Lower leg skin (tissue), 4 donors: Measurements from ENCODE around the gene UFD1. TPM values are rescaled to one million over a fixed set of nuclear protein-coding genes. Genes with fewer than 3 reads are reported as not detected.

Experiments used
- DNase-seq, 2 donors: peaks; one replicate each; pipeline ENCODE4 v3.0.0-alpha.2; 2019; ENCODE audit warnings: low spot score in 2 of 2
- H3K4me3 ChIP-seq: fragments of 200-600 bp; sonication (generic); 2 replicates; pipeline ENCODE4 v1.5.1; 2017; ENCODE audit warnings: mild to moderate bottlenecking, low read depth; ENCODE audit not compliant: poor library complexity, severe bottlenecking
- POLR2A ChIP-seq, 2 donors: fragments of 450-650 bp; IDR thresholded peaks; one replicate each; pipeline ENCODE4 v1.6.1; 2016 to 2017; ENCODE audit warnings: antibody characterized with exemption in 2 of 2, mild to moderate bottlenecking in 1 of 2, moderate library complexity in 1 of 2
- WGBS, 2 donors: methylation state at CpG; one replicate each; pipeline ENCODE4 v1.1.5; 2018; 5-methylcytosine and 5-hydroxymethylcytosine counted together
- intact Hi-C: fragments of 100-400 bp; cut with DNase I; formaldehyde crosslinking; loops from one replicate; pipeline ENCODE4 v1.15.0; 2023; ENCODE audit warnings: low total_unique reads
- total RNA-seq, 4 donors: library from RNA; depleted of rRNA; stranded (reverse); fragments of >200 nt; gene quantifications; one replicate each; pipeline ENCODE4 v1.1.0, GENCODE V29; 2016
- TF ChIP-seq, protein P1 (sequence below), 3 donors: fragments of 450-650 bp; IDR thresholded peaks; one replicate each; pipeline ENCODE4 v1.5.1; 2016; ENCODE audit warnings: antibody characterized with exemption in 3 of 3, mild to moderate bottlenecking in 3 of 3, moderate library complexity in 2 of 3

Gene UFD1
- total RNA-seq, 4 donors from 2014 or later: 21.9 to 40.9 (median 34.5) TPM

DNA sequence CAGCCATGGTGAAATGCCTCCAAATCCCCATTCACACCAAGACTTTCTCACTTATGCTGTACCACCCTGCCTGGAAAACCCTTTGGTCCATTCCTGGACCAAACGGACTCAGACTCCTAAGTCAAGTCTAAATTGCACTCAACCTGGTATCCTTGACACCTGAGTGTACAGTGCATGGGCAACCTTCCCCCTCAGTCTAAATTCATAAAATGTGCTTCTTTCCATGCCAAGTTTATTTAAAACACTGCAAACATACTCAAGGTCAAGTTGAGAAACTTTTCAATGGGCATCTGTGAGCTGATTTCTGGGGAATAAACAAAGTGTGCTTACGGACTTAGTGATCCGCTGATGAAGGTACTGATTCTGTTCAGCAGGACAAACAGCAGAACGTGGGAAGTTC, 73.9 kb downstream of the UFD1 start:
- TF ChIP-seq, protein P1, sequence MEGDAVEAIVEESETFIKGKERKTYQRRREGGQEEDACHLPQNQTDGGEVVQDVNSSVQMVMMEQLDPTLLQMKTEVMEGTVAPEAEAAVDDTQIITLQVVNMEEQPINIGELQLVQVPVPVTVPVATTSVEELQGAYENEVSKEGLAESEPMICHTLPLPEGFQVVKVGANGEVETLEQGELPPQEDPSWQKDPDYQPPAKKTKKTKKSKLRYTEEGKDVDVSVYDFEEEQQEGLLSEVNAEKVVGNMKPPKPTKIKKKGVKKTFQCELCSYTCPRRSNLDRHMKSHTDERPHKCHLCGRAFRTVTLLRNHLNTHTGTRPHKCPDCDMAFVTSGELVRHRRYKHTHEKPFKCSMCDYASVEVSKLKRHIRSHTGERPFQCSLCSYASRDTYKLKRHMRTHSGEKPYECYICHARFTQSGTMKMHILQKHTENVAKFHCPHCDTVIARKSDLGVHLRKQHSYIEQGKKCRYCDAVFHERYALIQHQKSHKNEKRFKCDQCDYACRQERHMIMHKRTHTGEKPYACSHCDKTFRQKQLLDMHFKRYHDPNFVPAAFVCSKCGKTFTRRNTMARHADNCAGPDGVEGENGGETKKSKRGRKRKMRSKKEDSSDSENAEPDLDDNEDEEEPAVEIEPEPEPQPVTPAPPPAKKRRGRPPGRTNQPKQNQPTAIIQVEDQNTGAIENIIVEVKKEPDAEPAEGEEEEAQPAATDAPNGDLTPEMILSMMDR (IDR thresholded peaks at IDR 0.05): no peak
- TF ChIP-seq POLR2A (IDR thresholded peaks at IDR 0.05): no peak
- DNase-seq: no peak
- intact Hi-C loops: no loop called here
- WGBS, 2 donors: 94 to 97% methylated on average over 4 of the region's 4 CpGs
- no peak overlapping the region for H3K4me3 ChIP-seq

DNA sequence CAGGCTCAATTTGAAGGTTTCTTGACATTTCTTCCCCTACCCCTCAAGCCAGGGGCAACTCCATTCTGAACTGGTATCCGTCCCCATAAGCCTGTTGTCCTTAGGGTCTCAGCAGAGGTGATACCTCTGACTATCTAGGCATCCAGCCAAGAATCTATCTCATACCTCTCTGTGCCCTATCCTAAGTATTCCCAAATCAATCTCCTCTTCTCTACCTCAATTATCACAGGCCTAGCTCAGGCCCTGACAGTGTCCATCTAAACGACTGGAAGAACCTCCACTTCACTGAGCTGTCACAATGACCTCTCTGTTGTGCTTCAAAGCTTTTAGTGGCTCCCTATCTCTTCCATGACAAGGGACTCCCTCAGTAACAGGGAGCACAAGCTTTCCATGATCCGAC, 74.3 kb downstream of the UFD1 start:
- H3K4me3 ChIP-seq: no peak overlapping the region
- intact Hi-C loops: no loop called here
- DNase-seq: no peak
- TF ChIP-seq, protein P1 (IDR thresholded peaks at IDR 0.05): no peak
- no peak for TF ChIP-seq POLR2A (IDR thresholded peaks at IDR 0.05)
- WGBS, 2 donors: 94 to 95% methylated on average over 3 of the region's 3 CpGs

GRCh38 chr22:19402642-19403191, 76.3 kb downstream of the UFD1 start:
- intact Hi-C loops: no loop called here
- DNase-seq: no peak
- TF ChIP-seq POLR2A (IDR thresholded peaks at IDR 0.05): no peak
- TF ChIP-seq, protein P1 (IDR thresholded peaks at IDR 0.05): no peak
- no peak overlapping the region for H3K4me3 ChIP-seq
- 97 to 98% methylated on average over 4 of the region's 4 CpGs for WGBS, 2 donors

DNA sequence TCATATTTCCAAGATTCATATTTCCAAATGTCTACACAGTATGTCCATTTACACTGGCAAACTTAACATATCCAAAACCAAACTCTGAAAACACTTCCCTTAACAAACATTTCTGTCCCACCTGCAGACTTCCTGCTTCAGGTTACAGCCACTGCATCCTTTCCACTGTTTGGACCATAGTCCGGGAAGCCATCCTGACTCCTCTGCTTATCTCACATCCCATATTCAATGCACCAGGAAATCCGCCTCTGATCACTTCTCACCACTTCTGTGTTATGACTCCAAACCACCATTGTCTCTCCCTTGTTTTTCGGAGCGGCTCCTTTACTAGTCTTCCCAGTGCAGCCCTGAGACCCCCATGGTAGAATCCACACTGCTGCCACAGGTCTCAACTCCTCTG, 77.5 kb downstream of the UFD1 start:
- WGBS, 2 donors: 98% methylated on average over 4 of the region's 4 CpGs
- intact Hi-C loops: no loop called here
- TF ChIP-seq POLR2A (IDR thresholded peaks at IDR 0.05): no peak
- TF ChIP-seq, protein P1 (IDR thresholded peaks at IDR 0.05): no peak
- no peak overlapping the region for H3K4me3 ChIP-seq
- DNase-seq: no peak

DNA sequence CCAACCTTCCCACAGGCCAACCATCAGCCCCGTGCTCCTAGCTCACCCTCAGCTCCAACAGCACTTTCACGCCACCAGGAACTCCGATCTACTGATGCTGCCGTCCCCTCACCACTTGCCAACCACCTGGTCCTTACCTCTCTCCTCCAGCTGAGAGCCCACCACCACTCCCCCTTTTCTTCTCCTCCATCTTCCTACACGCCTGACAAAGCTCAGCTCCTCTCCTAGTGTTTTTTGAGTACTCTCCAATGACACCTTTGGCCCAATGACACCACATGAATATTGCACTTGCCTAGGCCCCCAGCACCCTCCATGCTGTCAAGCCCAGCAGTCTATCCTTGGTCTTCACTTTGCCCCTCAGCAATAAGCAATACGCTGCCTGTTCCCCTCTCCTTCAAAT, 78.1 kb downstream of the UFD1 start:
- DNase-seq: no peak
- TF ChIP-seq POLR2A (IDR thresholded peaks at IDR 0.05): no peak
- TF ChIP-seq, protein P1 (IDR thresholded peaks at IDR 0.05): no peak
- WGBS, 2 donors: 93 to 94% methylated on average over 6 of the region's 6 CpGs
- intact Hi-C loops: no loop called here
- H3K4me3 ChIP-seq: no peak overlapping the region

Other genes starting within 250 kb of the UFD1 start
- gene CLTCL1, start 187.5 kb downstream of the UFD1 start, total RNA-seq: 1 to 10 TPM; 4.0 to 9.6 (median 7.6) TPM
- gene HIRA, start 47.5 kb downstream of the UFD1 start, total RNA-seq: 10 to 100 TPM; 11.5 to 21.1 (median 18.2) TPM
- gene MRPL40, start 46.6 kb downstream of the UFD1 start, total RNA-seq: 10 to 100 TPM; 19.6 to 33.9 (median 23.4) TPM
- 10 to 100 TPM; 31.0 to 50.4 (median 42.1) TPM for gene C22orf39, start 31.5 kb downstream of the UFD1 start, total RNA-seq
- 1 to 10 TPM in 3 of 4 donors, under 1 TPM in 1; 0.39 to 3.9 (median 2.0) TPM for gene CDC45, start 727 bp upstream of the UFD1 start, total RNA-seq
- 100 to 1,000 TPM in 2 of 4 donors, 10 to 100 TPM in 2; 94.9 to 170 (median 117) TPM for gene CLDN5, start 45.2 kb upstream of the UFD1 start, total RNA-seq
- gene SEPTIN5, start 235.3 kb upstream of the UFD1 start, total RNA-seq: 100 to 1,000 TPM; 102 to 193 (median 125) TPM
- gene GP1BB, start 244.3 kb upstream of the UFD1 start, total RNA-seq: 10 to 100 TPM; 39.8 to 65.1 (median 51.0) TPM